Measurements from ENCODE around the gene ARHGAP26.

Gene ARHGAP26

GRCh38 chr5:143172739-143173138 lies 402.6 kb downstream of the ARHGAP26 start:
- TF ChIP-seq CTCF (IDR thresholded peaks at IDR 0.05; ENCODE audit: low read depth, low read length, missing control alignments): no peak
- no peak overlapping the region for H3K4me3 ChIP-seq (ENCODE audit: low read depth, low read length)

GRCh38 chr5:143173139-143173889 lies 403.1 kb downstream of the ARHGAP26 start:
- DNase-seq (ENCODE audit: low read depth): no peak
- no peak for TF ChIP-seq CTCF (IDR thresholded peaks at IDR 0.05; ENCODE audit: low read depth, low read length, missing control alignments)
- no peak overlapping the region for H3K4me3 ChIP-seq (ENCODE audit: low read depth, low read length)

More at GRCh38 chr5:143172739-143173138, 402.6 kb downstream of the ARHGAP26 start:
- DNase-seq (ENCODE audit: low read depth): no peak

GRCh38 chr5:143174714-143175398 lies 404.7 kb downstream of the ARHGAP26 start:
- no peak for DNase-seq (ENCODE audit: low read depth)
- no peak overlapping the region for H3K4me3 ChIP-seq (ENCODE audit: low read depth, low read length)
- TF ChIP-seq CTCF (IDR thresholded peaks at IDR 0.05; ENCODE audit: low read depth, low read length, missing control alignments): no peak

GRCh38 chr5:143176048-143176447 lies 405.9 kb downstream of the ARHGAP26 start:
- H3K4me3 ChIP-seq (ENCODE audit: low read depth, low read length): no peak overlapping the region
- no peak for DNase-seq (ENCODE audit: low read depth)
- TF ChIP-seq CTCF (IDR thresholded peaks at IDR 0.05; ENCODE audit: low read depth, low read length, missing control alignments): no peak

GRCh38 chr5:143177263-143177983 lies 407.2 kb downstream of the ARHGAP26 start:
- DNase-seq (ENCODE audit: low read depth): no peak
- TF ChIP-seq CTCF (IDR thresholded peaks at IDR 0.05; ENCODE audit: low read depth, low read length, missing control alignments): no peak
- H3K4me3 ChIP-seq (ENCODE audit: low read depth, low read length): no peak overlapping the region

GRCh38 chr5:143179126-143179740 lies 409.1 kb downstream of the ARHGAP26 start:
- DNase-seq (ENCODE audit: low read depth): no peak
- H3K4me3 ChIP-seq (ENCODE audit: low read depth, low read length): no peak overlapping the region
- TF ChIP-seq CTCF (IDR thresholded peaks at IDR 0.05; ENCODE audit: low read depth, low read length, missing control alignments): no peak
